ENCODE measurements around the gene HAVCR2. TPM values are rescaled to one million over a fixed set of nuclear protein-coding genes. Genes with fewer than 3 reads are reported as not detected.

Gene HAVCR2
- total RNA-seq, 1 donor from 2014 or later, result 73.1 TPM

- Mint-ChIP-seq H3K36me3 (ENCODE audit: low read depth) (peaks cover 12% of the 10 kb centered on the region), H3K27ac (peak overlapping the region; percentile 70), H3K27me3 (no peaks in the 10 kb centered on the region), H3K9me3 (peaks cover 8% of the 10 kb centered on the region), H3K4me3 (peak overlapping the region; percentile 26), H3K4me1 (peaks cover 33% of the 10 kb centered on the region)
- DNase-seq, result peak; percentile 68
- intact Hi-C loops (cut with micrococcal nuclease), result loop anchor here (1.0 to 2.0 kb wide), 3 partner anchors 16 to 41 kb away; partner anchors contain the start of gene MED7
Measured at GRCh38 chr5:157116483-157116954, 7.7 kb upstream of the HAVCR2 start.

GRCh38 chr5:157115502-157115901, 6.7 kb upstream of the HAVCR2 start:
- H3K27ac Mint-ChIP-seq, result peak overlapping the region; percentile 76
- H3K4me3 Mint-ChIP-seq, result no peak overlapping the region
- peaks cover 5% of the 10 kb centered on the region for H3K9me3 Mint-ChIP-seq
- intact Hi-C loops (cut with micrococcal nuclease), result no loop called here
- peaks cover 38% of the 10 kb centered on the region for H3K4me1 Mint-ChIP-seq
- peaks cover 5% of the 10 kb centered on the region for H3K36me3 Mint-ChIP-seq (ENCODE audit: low read depth)
- no peaks in the 10 kb centered on the region for H3K27me3 Mint-ChIP-seq
- DNase-seq, result no peak

GRCh38 chr5:157115012-157115411, 6.2 kb upstream of the HAVCR2 start:
- no peak overlapping the region for H3K4me3 Mint-ChIP-seq

GRCh38 chr5:157113002-157113401, 4.2 kb upstream of the HAVCR2 start:
- intact Hi-C loops (cut with micrococcal nuclease), result no loop called here
- Mint-ChIP-seq H3K27ac (peak overlapping the region; percentile 93), H3K4me3 (peak overlapping the region; percentile 74), H3K27me3 (no peaks in the 10 kb centered on the region), H3K36me3 (ENCODE audit: low read depth) (peaks cover 9% of the 10 kb centered on the region), H3K4me1 (peaks cover 56% of the 10 kb centered on the region), H3K9me3 (no peaks in the 10 kb centered on the region)
- peak; percentile 75 for DNase-seq

More at GRCh38 chr5:157115012-157115411, 6.2 kb upstream of the HAVCR2 start:
- Mint-ChIP-seq H3K36me3 (ENCODE audit: low read depth) (peaks cover 5% of the 10 kb centered on the region), H3K27me3 (no peaks in the 10 kb centered on the region), H3K9me3 (peaks cover 5% of the 10 kb centered on the region), H3K4me1 (peaks cover 40% of the 10 kb centered on the region), H3K27ac (peak overlapping the region; percentile 76)
- intact Hi-C loops (cut with micrococcal nuclease), result no loop called here
- DNase-seq, result no peak

- peak overlapping the region; percentile 97 for H3K4me3 Mint-ChIP-seq
- H3K9me3 Mint-ChIP-seq, result no peaks in the 10 kb centered on the region
- intact Hi-C loops (cut with micrococcal nuclease), result loop anchor here (1.0 to 10.0 kb wide), 8 partner anchors 9 to 1325 kb away; partner anchors contain the start of gene ITK
- H3K27ac Mint-ChIP-seq, result peak overlapping the region; percentile 98
- peaks cover 54% of the 10 kb centered on the region for H3K4me1 Mint-ChIP-seq
- H3K27me3 Mint-ChIP-seq, result no peaks in the 10 kb centered on the region
- H3K36me3 Mint-ChIP-seq (ENCODE audit: low read depth), result peaks cover 26% of the 10 kb centered on the region
- peak; percentile 84 for DNase-seq
Measured at GRCh38 chr5:157109744-157110143, 900 bp upstream of the HAVCR2 start.

GRCh38 chr5:157107508-157107907, 1.3 kb downstream of the HAVCR2 start:
- Mint-ChIP-seq H3K27me3 (no peaks in the 10 kb centered on the region), H3K27ac (peak overlapping the region; percentile 98), H3K4me3 (peak overlapping the region; percentile 97), H3K36me3 (ENCODE audit: low read depth) (peaks cover 44% of the 10 kb centered on the region), H3K9me3 (no peaks in the 10 kb centered on the region), H3K4me1 (peaks cover 55% of the 10 kb centered on the region)
- intact Hi-C loops (cut with micrococcal nuclease), result loop anchor here (2.0 to 10.0 kb wide), 3 partner anchors 35 to 1327 kb away; partner anchors contain the start of genes ITK and MED7
- DNase-seq, result no peak

GRCh38 chr5:157106630-157107461, 2.0 kb downstream of the HAVCR2 start:
- peaks cover 55% of the 10 kb centered on the region for H3K4me1 Mint-ChIP-seq
- intact Hi-C loops (cut with micrococcal nuclease), result loop anchor here (2.0 to 10.0 kb wide), 3 partner anchors 36 to 1328 kb away; partner anchors contain the start of genes ITK and MED7
- peak overlapping the region; percentile 98 for H3K27ac Mint-ChIP-seq
- H3K9me3 Mint-ChIP-seq, result no peaks in the 10 kb centered on the region
- peaks cover 50% of the 10 kb centered on the region for H3K36me3 Mint-ChIP-seq (ENCODE audit: low read depth)
- peak; percentile 71 for DNase-seq
- no peaks in the 10 kb centered on the region for H3K27me3 Mint-ChIP-seq
- peak overlapping the region; percentile 97 for H3K4me3 Mint-ChIP-seq

- DNase-seq, result peak; percentile 61
- Mint-ChIP-seq H3K27me3 (no peaks in the 10 kb centered on the region), H3K36me3 (ENCODE audit: low read depth) (peaks cover 73% of the 10 kb centered on the region), H3K9me3 (no peaks in the 10 kb centered on the region), H3K4me3 (peak overlapping the region; percentile 42), H3K4me1 (peaks cover 41% of the 10 kb centered on the region), H3K27ac (peak overlapping the region; percentile 93)
- intact Hi-C loops (cut with micrococcal nuclease), result loop anchor here (1.0 to 10.0 kb wide), 6 partner anchors 9 to 1335 kb away; partner anchors contain the start of genes HAVCR2 and ITK
Measured at GRCh38 chr5:157100140-157100679, 8.6 kb downstream of the HAVCR2 start.

- Mint-ChIP-seq H3K27ac (no peak overlapping the region), H3K36me3 (ENCODE audit: low read depth) (peaks cover 75% of the 10 kb centered on the region), H3K4me1 (peaks cover 17% of the 10 kb centered on the region), H3K27me3 (no peaks in the 10 kb centered on the region), H3K9me3 (no peaks in the 10 kb centered on the region), H3K4me3 (no peak overlapping the region)
- DNase-seq, result no peak
- intact Hi-C loops (cut with micrococcal nuclease), result no loop called here
Measured at GRCh38 chr5:157088342-157088990, 20.4 kb downstream of the HAVCR2 start.

- Mint-ChIP-seq H3K27me3 (no peaks in the 10 kb centered on the region), H3K4me3 (no peak overlapping the region), H3K27ac (no peak overlapping the region), H3K36me3 (ENCODE audit: low read depth) (peaks cover 79% of the 10 kb centered on the region), H3K4me1 (peaks cover 13% of the 10 kb centered on the region), H3K9me3 (no peaks in the 10 kb centered on the region)
- no peak for DNase-seq
- intact Hi-C loops (cut with micrococcal nuclease), result no loop called here
Measured at GRCh38 chr5:157086751-157087359, 22.0 kb downstream of the HAVCR2 start.

GRCh38 chr5:157085930-157086329, 22.9 kb downstream of the HAVCR2 start:
- peaks cover 8% of the 10 kb centered on the region for H3K4me1 Mint-ChIP-seq
- intact Hi-C loops (cut with micrococcal nuclease), result no loop called here
- no peaks in the 10 kb centered on the region for H3K9me3 Mint-ChIP-seq
- H3K36me3 Mint-ChIP-seq (ENCODE audit: low read depth), result peaks cover 71% of the 10 kb centered on the region
- DNase-seq, result no peak
- H3K4me3 Mint-ChIP-seq, result no peak overlapping the region
- H3K27ac Mint-ChIP-seq, result peak overlapping the region; percentile 48
- H3K27me3 Mint-ChIP-seq, result no peaks in the 10 kb centered on the region

- DNase-seq, result no peak
- intact Hi-C loops (cut with micrococcal nuclease), result no loop called here
- H3K27ac Mint-ChIP-seq, result no peak overlapping the region
- peaks cover 16% of the 10 kb centered on the region for H3K4me1 Mint-ChIP-seq
- H3K36me3 Mint-ChIP-seq (ENCODE audit: low read depth), result peaks cover 30% of the 10 kb centered on the region
- no peak overlapping the region for H3K4me3 Mint-ChIP-seq
- peaks cover 4% of the 10 kb centered on the region for H3K9me3 Mint-ChIP-seq
- no peaks in the 10 kb centered on the region for H3K27me3 Mint-ChIP-seq
Measured at GRCh38 chr5:157080286-157080685, 28.6 kb downstream of the HAVCR2 start.

GRCh38 chr5:157076558-157076957, 32.3 kb downstream of the HAVCR2 start:
- peaks cover 45% of the 10 kb centered on the region for H3K4me1 Mint-ChIP-seq
- no peak overlapping the region for H3K4me3 Mint-ChIP-seq
- H3K27ac Mint-ChIP-seq, result peak overlapping the region; percentile 59

More at GRCh38 chr5:157076558-157076957, 32.3 kb downstream of the HAVCR2 start:
- peaks cover 8% of the 10 kb centered on the region for H3K9me3 Mint-ChIP-seq
- peak; percentile 62 for DNase-seq
- no peaks in the 10 kb centered on the region for H3K27me3 Mint-ChIP-seq
- peaks cover 16% of the 10 kb centered on the region for H3K36me3 Mint-ChIP-seq (ENCODE audit: low read depth)
- intact Hi-C loops (cut with micrococcal nuclease), result no loop called here

Measured in activated CD4-positive, alpha-beta T cell treated with anti-CD3 and anti-CD28 coated beads, Interleukin-2, amount 10 ng/mL, durations not matched to agents 24 days and 14 days (primary cell).